Glutamatergic neuron (in vitro differentiated cells): ENCODE data around the gene NTRK2. TPM values are rescaled to one million over a fixed set of nuclear protein-coding genes. Genes with fewer than 3 reads are reported as not detected.

Experiments
- DNase-seq: peaks from one replicate; pipeline ENCODE4 v3.0.0; 2022
- H3K27ac Mint-ChIP-seq: one replicate; pipeline ENCODE4 v1.8.0; 2020; ENCODE audit warnings: mild to moderate bottlenecking, mixed read lengths, inconsistent platforms; ENCODE audit not compliant: unreplicated experiment
- H3K27me3 Mint-ChIP-seq: one replicate; pipeline ENCODE4 v1.8.0; 2020; ENCODE audit warnings: mild to moderate bottlenecking, moderate library complexity, mixed read lengths, inconsistent platforms; ENCODE audit not compliant: unreplicated experiment
- H3K36me3 Mint-ChIP-seq: one replicate; pipeline ENCODE4 v1.8.0; 2020; ENCODE audit warnings: mild to moderate bottlenecking, mixed read lengths, inconsistent platforms; ENCODE audit not compliant: unreplicated experiment
- H3K4me1 Mint-ChIP-seq: one replicate; pipeline ENCODE4 v1.8.0; 2020; ENCODE audit warnings: mild to moderate bottlenecking, low read depth, mixed read lengths, inconsistent platforms; ENCODE audit not compliant: unreplicated experiment
- H3K4me3 Mint-ChIP-seq: one replicate; pipeline ENCODE4 v1.8.0; 2020; ENCODE audit warnings: mild to moderate bottlenecking, mixed read lengths, inconsistent platforms; ENCODE audit not compliant: unreplicated experiment
- H3K9me3 Mint-ChIP-seq: one replicate; pipeline ENCODE4 v1.8.0; 2020; ENCODE audit warnings: mild to moderate bottlenecking, moderate library complexity, mixed read lengths, inconsistent platforms; ENCODE audit not compliant: unreplicated experiment
- total RNA-seq: library from RNA; stranded (reverse); fragmentation: NEBNext Ultra II Directional; extraction: Animal tissue kit (Norgen Biotek cat#: 25700); gene quantifications from one replicate; pipeline ENCODE4 v1.2.1, GENCODE V29; 2021; ENCODE audit not compliant: unreplicated experiment
- TF ChIP-seq, protein P1 (sequence below): fragments of 200-600 bp; sonication (generic); IDR thresholded peaks from one replicate; pipeline ENCODE4 v1.5.0; 2021; ENCODE audit not compliant: partially characterized antibody, unreplicated experiment

The NTRK2 gene
- total RNA-seq, 1 donor from 2014 or later = 2.1 TPM

DNA sequence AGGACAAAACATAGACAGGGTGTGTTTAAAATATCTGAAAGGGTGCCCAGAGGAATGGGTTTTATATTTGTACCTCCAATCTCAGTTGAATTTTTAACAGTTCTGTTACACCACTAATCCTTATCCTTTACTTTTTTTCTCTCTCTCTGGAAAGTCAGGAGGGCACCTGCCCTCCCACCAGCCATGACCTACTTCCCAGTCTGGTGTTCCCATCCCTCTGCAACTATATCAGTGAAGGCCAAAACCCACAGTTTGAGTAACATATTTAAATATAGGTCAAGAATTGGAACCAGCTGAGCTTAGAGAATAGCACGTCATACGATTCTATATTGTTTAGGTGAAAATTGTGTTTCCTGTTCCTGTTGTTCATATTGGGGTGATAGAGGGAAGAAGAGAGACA, 229.8 kb downstream of the NTRK2 start:
- Mint-ChIP-seq H3K36me3 (no peaks in the 10 kb centered on the region), H3K4me1 (peaks cover 6% of the 10 kb centered on the region), H3K27ac (no peak overlapping the region), H3K27me3 (peaks cover 1% of the 10 kb centered on the region), H3K4me3 (no peak overlapping the region), H3K9me3 (peaks cover 1% of the 10 kb centered on the region)
- no peak for DNase-seq
- TF ChIP-seq, protein P1, sequence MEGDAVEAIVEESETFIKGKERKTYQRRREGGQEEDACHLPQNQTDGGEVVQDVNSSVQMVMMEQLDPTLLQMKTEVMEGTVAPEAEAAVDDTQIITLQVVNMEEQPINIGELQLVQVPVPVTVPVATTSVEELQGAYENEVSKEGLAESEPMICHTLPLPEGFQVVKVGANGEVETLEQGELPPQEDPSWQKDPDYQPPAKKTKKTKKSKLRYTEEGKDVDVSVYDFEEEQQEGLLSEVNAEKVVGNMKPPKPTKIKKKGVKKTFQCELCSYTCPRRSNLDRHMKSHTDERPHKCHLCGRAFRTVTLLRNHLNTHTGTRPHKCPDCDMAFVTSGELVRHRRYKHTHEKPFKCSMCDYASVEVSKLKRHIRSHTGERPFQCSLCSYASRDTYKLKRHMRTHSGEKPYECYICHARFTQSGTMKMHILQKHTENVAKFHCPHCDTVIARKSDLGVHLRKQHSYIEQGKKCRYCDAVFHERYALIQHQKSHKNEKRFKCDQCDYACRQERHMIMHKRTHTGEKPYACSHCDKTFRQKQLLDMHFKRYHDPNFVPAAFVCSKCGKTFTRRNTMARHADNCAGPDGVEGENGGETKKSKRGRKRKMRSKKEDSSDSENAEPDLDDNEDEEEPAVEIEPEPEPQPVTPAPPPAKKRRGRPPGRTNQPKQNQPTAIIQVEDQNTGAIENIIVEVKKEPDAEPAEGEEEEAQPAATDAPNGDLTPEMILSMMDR = no peak

GRCh38 chr9:84900421-84900820, 230.9 kb downstream of the NTRK2 start:
- Mint-ChIP-seq H3K4me3 (no peak overlapping the region), H3K36me3 (no peaks in the 10 kb centered on the region), H3K9me3 (peaks cover 2% of the 10 kb centered on the region), H3K27ac (no peak overlapping the region), H3K4me1 (peaks cover 2% of the 10 kb centered on the region), H3K27me3 (peaks cover 1% of the 10 kb centered on the region)
- TF ChIP-seq, protein P1 = no peak
- DNase-seq = no peak

DNA sequence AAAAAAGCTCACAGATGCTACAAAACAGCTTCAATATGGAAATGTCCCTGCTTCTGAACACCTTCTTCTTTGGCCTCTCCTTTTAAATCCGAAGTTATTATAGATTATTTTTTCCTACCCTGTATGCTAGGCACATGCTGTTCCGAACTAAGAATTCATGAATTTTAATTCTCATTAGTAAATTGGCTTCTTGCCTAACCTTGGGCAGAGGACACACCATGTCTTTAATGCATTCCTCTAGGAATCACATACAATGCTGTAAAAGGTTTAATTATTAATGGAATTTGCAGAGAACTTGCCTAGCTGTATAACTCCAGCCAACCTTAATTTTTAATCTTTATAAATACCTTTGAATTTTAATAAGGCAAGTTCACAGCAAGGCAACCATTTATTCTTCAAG, 234.4 kb downstream of the NTRK2 start:
- TF ChIP-seq, protein P1 = no peak
- no peak for DNase-seq
- Mint-ChIP-seq H3K36me3 (peaks cover 5% of the 10 kb centered on the region), H3K4me1 (peaks cover 5% of the 10 kb centered on the region), H3K27ac (no peak overlapping the region), H3K27me3 (no peaks in the 10 kb centered on the region), H3K4me3 (no peak overlapping the region), H3K9me3 (peaks cover 4% of the 10 kb centered on the region)

DNA sequence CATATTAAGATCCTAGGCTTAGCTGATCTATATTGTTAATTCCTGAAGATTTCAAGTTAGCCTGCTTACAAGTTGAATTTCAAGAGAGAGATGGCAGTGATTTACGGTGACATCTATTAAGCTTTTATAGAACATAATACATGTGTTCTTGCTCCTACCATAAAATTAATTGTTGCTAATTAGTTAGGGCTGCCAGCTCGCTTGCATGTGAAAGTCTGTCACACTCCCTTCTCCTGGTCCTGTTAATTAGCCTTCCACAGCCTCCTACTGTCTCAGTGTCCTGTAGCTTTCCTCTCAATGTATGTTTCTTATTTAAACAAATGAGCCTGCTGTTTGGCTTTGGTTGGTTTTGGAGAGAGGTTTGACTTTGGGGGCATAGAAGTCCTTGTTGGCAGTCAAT, 247.2 kb downstream of the NTRK2 start:
- H3K27ac Mint-ChIP-seq = no peak overlapping the region
- H3K4me3 Mint-ChIP-seq = no peak overlapping the region
- H3K9me3 Mint-ChIP-seq = no peaks in the 10 kb centered on the region
- H3K27me3 Mint-ChIP-seq = no peaks in the 10 kb centered on the region
- TF ChIP-seq, protein P1 = no peak
- H3K4me1 Mint-ChIP-seq = no peaks in the 10 kb centered on the region
- no peak for DNase-seq
- no peaks in the 10 kb centered on the region for H3K36me3 Mint-ChIP-seq

GRCh38 chr9:84917366-84918070, 248.0 kb downstream of the NTRK2 start:
- Mint-ChIP-seq H3K9me3 (no peaks in the 10 kb centered on the region), H3K36me3 (no peaks in the 10 kb centered on the region), H3K27me3 (no peaks in the 10 kb centered on the region), H3K4me1 (no peaks in the 10 kb centered on the region), H3K4me3 (no peak overlapping the region), H3K27ac (no peak overlapping the region)
- DNase-seq = peak; percentile 33
- TF ChIP-seq, protein P1 = no peak
